Natural killer cell (primary cell): Measurements from ENCODE around the gene ZNF490. TPM values are rescaled to one million over a fixed set of nuclear protein-coding genes. Genes with fewer than 3 reads are reported as not detected.
"Not testable (repeated sequence)": the region's sequence is repeated elsewhere in the genome, so short reads cannot be mapped to it uniquely, and the experiment has no call there.

Source experiments
- ATAC-seq, 3 donors: fragments of 150-1000 bp in 2 of 3; fragments of 200-7000 bp in 1 of 3; cut with Tn5 transposase; 1 replicate in 1 of 3; 2 replicates in 2 of 3; pipeline ENCODE4 v1.10.0; 2021; ENCODE audit warnings: mild to moderate bottlenecking in 2 of 3, moderate library complexity in 2 of 3
- DNase-seq, 2 donors: peaks; one replicate each; pipeline versions ENCODE4 v3.0.0 to v3.0.0-alpha.2; 2013 to 2021; ENCODE audit warnings: mixed read lengths in 1 of 2
- H3K27ac ChIP-seq: one replicate; pipeline ENCODE4 v1.5.1; 2013; ENCODE audit warnings: mild to moderate bottlenecking, low read length
- H3K27me3 ChIP-seq: one replicate; pipeline ENCODE4 v1.6.1; 2013; ENCODE audit warnings: low read length; ENCODE audit not compliant: control insufficient read depth, insufficient read depth
- H3K36me3 ChIP-seq: one replicate; pipeline ENCODE4 v1.6.1; 2013; ENCODE audit warnings: low read length; ENCODE audit not compliant: control insufficient read depth, insufficient read depth
- H3K4me1 ChIP-seq: one replicate; pipeline ENCODE4 v1.6.1; 2013; ENCODE audit warnings: low read length; ENCODE audit not compliant: control insufficient read depth, insufficient read depth
- H3K4me3 ChIP-seq: one replicate; pipeline ENCODE4 v1.5.1; 2013; ENCODE audit warnings: low read length
- H3K9me3 ChIP-seq: one replicate; pipeline ENCODE4 v1.6.1; 2013; ENCODE audit warnings: low read length; ENCODE audit not compliant: control insufficient read depth, insufficient read depth
- H3K27ac Mint-ChIP-seq, 2 donors: one replicate each; pipeline ENCODE4 v1.8.0; 2022; ENCODE audit warnings: mild to moderate bottlenecking in 2 of 2, mixed read lengths in 2 of 2, moderate library complexity in 1 of 2
- H3K27me3 Mint-ChIP-seq, 2 donors: one replicate each; pipeline ENCODE4 v1.8.0; 2022; ENCODE audit warnings: low read depth in 2 of 2, mixed read lengths in 2 of 2
- H3K36me3 Mint-ChIP-seq: one replicate; pipeline ENCODE4 v1.8.0; 2022; ENCODE audit warnings: mixed read lengths
- H3K4me1 Mint-ChIP-seq, 2 donors: one replicate each; pipeline ENCODE4 v1.8.0; 2022; ENCODE audit warnings: mixed read lengths in 2 of 2
- H3K4me3 Mint-ChIP-seq: one replicate; pipeline ENCODE4 v1.8.0; 2022; ENCODE audit warnings: mild to moderate bottlenecking, moderate library complexity, mixed read lengths
- H3K9me3 Mint-ChIP-seq, 2 donors: one replicate each; pipeline ENCODE4 v1.8.0; 2022; ENCODE audit warnings: mixed read lengths in 2 of 2
- CTCF ChIP-seq: fragments of 200-600 bp; IDR thresholded peaks from one replicate; pipeline ENCODE4 v1.8.0; 2022; ENCODE audit warnings: antibody characterized with exemption
- WGBS: methylation state at CpG from one replicate; pipeline ENCODE4 v1.1.7; 2013; ENCODE audit warnings: missing lambda C conversion rate; ENCODE audit not compliant: insufficient coverage; 5-methylcytosine and 5-hydroxymethylcytosine counted together
- intact Hi-C: fragments of 100-400 bp; cut with micrococcal nuclease; formaldehyde crosslinking; loops from one replicate; pipeline ENCODE4 v1.14.2; 2022
- total RNA-seq, 4 donors: library from RNA; stranded (reverse); fragments of 120-200 nt in 1 of 4; gene quantifications; one replicate each; pipeline versions ENCODE4 v1.2.3 to v1.2.4, GENCODE V29; 2013 to 2022

ZNF490 gene
- total RNA-seq, 3 donors from 2014 or later (not counting 1 experiment from before 2014, with no cell fraction given): 12.0 to 21.4 (median 20.9) TPM

GRCh38 chr19:12628040-12629022, 17.7 kb upstream of the ZNF490 start:
- 99% methylated on average over 11 of the region's 17 CpGs for WGBS
- DNase-seq (no peak), ATAC-seq (no peak)
- peaks cover 10% of the 10 kb centered on the region for H3K9me3 ChIP-seq
- Mint-ChIP-seq H3K9me3 (peaks cover 0 to 9% of the 10 kb centered on the region in 2 donors), H3K4me3 (no peak overlapping the region), H3K27ac (peak overlapping the region; percentile 13 to 16), H3K4me1 (peaks cover 0 to 11% of the 10 kb centered on the region in 2 donors), H3K27me3 (no peaks in the 10 kb centered on the region), H3K36me3 (peaks cover 16% of the 10 kb centered on the region)
- intact Hi-C loops: no loop called here
- peaks cover 43% of the 10 kb centered on the region for H3K36me3 ChIP-seq
- H3K4me1 ChIP-seq: no peaks in the 10 kb centered on the region
- no peak for TF ChIP-seq CTCF
- no peak overlapping the region for H3K4me3 ChIP-seq
- no peaks in the 10 kb centered on the region for H3K27me3 ChIP-seq
- no peak overlapping the region for H3K27ac ChIP-seq

GRCh38 chr19:12626958-12627357, 16.3 kb upstream of the ZNF490 start:
- intact Hi-C loops: no loop called here
- H3K9me3 ChIP-seq: peaks cover 10% of the 10 kb centered on the region
- no peaks in the 10 kb centered on the region for H3K27me3 ChIP-seq
- H3K4me3 ChIP-seq: no peak overlapping the region
- Mint-ChIP-seq H3K4me3 (no peak overlapping the region), H3K27ac (no peak overlapping the region), H3K36me3 (peaks cover 16% of the 10 kb centered on the region), H3K4me1 (peaks cover 0 to 11% of the 10 kb centered on the region in 2 donors), H3K9me3 (peaks cover 0 to 9% of the 10 kb centered on the region in 2 donors), H3K27me3 (no peaks in the 10 kb centered on the region)
- ATAC-seq (no peak), DNase-seq (no peak)
- H3K36me3 ChIP-seq: peaks cover 43% of the 10 kb centered on the region
- no peaks in the 10 kb centered on the region for H3K4me1 ChIP-seq
- TF ChIP-seq CTCF: no peak
- 76% methylated on average over 8 of the region's 8 CpGs for WGBS
- no peak overlapping the region for H3K27ac ChIP-seq

- DNase-seq (no peak), ATAC-seq (no peak)
- intact Hi-C loops: no loop called here
- Histone ChIP-seq H3K27ac (no peak overlapping the region), H3K9me3 (peaks cover 10% of the 10 kb centered on the region), H3K27me3 (no peaks in the 10 kb centered on the region), H3K4me1 (no peaks in the 10 kb centered on the region), H3K4me3 (no peak overlapping the region), H3K36me3 (peaks cover 34% of the 10 kb centered on the region)
- H3K27ac Mint-ChIP-seq: peak overlapping the region in 1 of 2 donors; percentile 24
- H3K9me3 Mint-ChIP-seq: peaks cover 0 to 3% of the 10 kb centered on the region in 2 donors
- WGBS: 97% methylated on average over 3 of the region's 4 CpGs
- peaks cover 8% of the 10 kb centered on the region for H3K36me3 Mint-ChIP-seq
- H3K4me1 Mint-ChIP-seq: peaks cover 5 to 10% of the 10 kb centered on the region in 2 donors
- H3K27me3 Mint-ChIP-seq: no peaks in the 10 kb centered on the region
- TF ChIP-seq CTCF: no peak
- H3K4me3 Mint-ChIP-seq: no peak overlapping the region
Measured at GRCh38 chr19:12623361-12624031, 12.9 kb upstream of the ZNF490 start.

DNA sequence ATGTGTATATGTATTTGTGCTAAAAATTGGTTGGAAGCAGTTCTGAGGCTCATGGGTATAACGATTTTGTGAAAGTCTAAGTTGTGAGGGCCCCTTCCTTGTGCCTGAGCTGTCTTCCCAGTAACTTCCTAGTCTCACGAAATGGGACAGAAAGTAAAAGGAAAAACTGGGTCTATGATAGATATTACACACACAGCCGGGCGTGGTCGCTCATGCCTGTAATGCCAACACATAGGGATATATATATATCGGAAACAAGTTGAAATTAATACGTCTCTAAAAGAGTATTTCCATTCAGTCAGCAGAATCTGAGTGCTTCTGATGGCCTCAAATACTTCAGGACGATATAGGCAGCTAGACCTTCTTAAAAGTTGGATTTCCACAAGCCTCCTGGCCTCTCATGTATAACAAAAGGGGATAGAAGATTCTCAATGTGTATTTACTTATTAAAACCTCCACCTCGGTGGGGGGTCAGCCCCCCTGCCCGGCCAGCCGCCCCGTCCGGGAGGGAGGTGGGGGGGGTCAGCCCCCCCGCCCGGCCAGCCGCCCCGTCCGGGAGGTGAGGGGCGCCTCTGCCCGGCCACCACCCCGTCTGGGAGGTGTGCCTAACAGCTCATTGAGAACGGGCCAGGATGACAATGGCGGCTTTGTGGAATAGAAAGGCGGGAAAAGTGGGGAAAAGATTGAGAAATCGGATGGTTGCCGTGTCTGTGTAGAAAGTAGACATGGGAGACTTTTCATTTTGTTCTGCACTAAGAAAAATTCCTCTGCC, 10.8 kb upstream of the ZNF490 start:
- H3K27me3 ChIP-seq, H3K27me3 Mint-ChIP-seq, H3K9me3 ChIP-seq, H3K36me3 Mint-ChIP-seq, H3K9me3 Mint-ChIP-seq, H3K27ac Mint-ChIP-seq, H3K27ac ChIP-seq, intact Hi-C loops, H3K4me1 ChIP-seq, ATAC-seq, DNase-seq, H3K4me3 Mint-ChIP-seq, H3K4me3 ChIP-seq: not testable (repeated sequence)
- WGBS: 94% methylated on average over 8 of the region's 26 CpGs
- peaks cover 5 to 15% of the 10 kb centered on the region in 2 donors for H3K4me1 Mint-ChIP-seq
- peaks cover 20% of the 10 kb centered on the region for H3K36me3 ChIP-seq
